Limb (tissue), 2 donors: ENCODE measurements around the gene CAMK1D.
A peak's percentile ranks its signal among the peaks of the same experiment; 100 is the strongest.
"Not testable (repeated sequence)": the region's sequence is repeated elsewhere in the genome, so short reads cannot be mapped to it uniquely, and the experiment has no call there.

Experiments used
- DNase-seq, 2 donors: peaks; one replicate each; pipeline ENCODE4 v3.0.0-alpha.2; 2016; ENCODE audit errors: extremely low spot score in 2 of 2

CAMK1D gene

DNA sequence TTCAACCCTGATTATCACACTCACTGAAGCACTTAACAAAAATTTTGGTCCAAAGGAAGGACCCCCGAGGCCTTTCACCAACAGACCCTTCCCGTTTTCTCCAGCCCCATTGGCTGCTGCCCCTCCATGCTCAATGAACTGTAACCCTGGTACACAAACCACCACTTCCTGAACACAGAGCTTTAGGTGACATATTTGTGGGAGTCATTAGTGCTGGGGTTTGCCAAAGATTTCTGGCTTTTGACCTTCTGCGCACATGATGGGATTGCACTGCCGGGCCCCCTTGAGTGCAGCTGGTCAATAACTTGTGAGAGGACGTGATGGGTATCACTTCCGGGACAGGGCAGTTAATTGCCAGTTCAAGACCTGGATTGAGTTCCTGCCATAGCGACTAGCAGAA lies 9.0 kb upstream of the CAMK1D start:
- DNase-seq = no peak

GRCh38 chr10:12340937-12341336 lies 8.4 kb upstream of the CAMK1D start:
- no peak for DNase-seq

- no peak for DNase-seq
Observed at GRCh38 chr10:12341526-12341925, 7.8 kb upstream of the CAMK1D start.

- DNase-seq = no peak
Observed at GRCh38 chr10:12344375-12345110, 4.8 kb upstream of the CAMK1D start.

DNA sequence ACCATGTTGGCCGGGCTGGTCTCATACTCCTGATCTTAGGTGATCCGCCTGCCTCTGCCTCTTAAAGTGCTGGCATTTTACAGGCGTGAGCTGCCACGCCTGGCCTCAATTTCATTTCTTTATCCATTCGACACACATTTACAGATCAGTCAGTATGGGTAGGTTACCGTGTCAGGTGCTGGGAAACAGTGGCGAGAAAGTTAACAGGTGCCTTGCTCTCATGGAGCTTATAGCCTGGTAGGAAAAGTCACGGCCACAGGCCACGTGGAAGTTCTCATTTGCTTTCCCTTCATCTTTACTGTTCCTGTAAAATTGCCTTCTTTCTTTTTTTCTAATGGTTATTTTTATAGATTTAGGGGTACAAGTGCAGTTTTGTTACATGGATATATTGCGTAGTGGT lies 2.6 kb upstream of the CAMK1D start:
- DNase-seq = no peak

DNA sequence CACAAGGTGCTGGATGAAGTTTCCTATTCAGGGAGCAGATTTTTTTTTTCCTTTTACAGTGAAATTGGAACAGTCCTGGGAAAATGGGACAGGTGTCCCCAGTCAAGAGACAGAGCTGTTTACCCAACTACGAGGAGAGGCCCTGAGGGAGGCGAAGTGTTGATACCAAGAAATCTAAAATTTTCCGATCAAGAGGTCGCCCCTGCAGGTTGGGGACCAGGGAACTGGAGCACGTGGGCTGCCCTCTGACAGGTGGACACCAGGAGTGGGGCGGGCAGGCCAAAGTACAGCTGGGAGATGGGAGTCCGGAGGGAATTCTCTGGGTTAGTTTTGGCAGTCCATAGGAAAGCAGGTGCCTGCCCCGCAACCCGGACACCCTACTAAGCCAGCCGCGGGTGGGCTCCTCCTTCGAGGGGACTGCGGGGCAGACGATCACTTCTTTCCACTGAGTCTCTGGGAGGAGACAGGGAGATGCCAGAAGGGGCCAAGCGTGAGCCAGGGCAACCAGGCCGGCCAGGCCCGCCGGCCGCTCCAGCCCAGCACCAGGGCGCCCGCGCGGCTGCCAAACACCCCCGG lies 965 bp upstream of the CAMK1D start:
- DNase-seq = no peak

DNA sequence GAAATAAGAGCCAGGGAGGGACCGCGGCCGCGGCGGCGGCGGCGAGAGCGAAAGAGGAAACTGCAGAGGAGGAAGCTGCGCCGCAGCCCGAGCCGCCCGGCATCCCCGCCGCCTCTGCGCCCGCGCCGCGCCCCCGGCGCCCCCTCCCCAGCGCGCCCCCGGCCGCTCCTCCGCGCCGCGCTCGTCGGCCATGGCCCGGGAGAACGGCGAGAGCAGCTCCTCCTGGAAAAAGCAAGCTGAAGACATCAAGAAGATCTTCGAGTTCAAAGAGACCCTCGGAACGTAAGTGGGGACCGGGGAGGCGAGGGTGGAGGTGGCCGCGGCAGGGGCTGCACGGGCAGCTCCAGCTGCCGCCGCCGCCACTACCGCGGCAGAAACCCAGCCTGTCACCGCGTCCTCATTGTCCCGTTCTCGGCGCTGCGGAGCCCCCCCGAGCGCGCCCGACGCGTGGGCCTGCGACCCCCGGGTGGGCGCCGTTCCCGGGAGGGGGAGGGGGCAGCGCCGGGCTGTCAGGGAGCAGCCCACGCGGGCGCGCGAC lies 351 bp downstream of the CAMK1D start:
- peak in 1 of 2 donors; percentile 64 for DNase-seq

DNA sequence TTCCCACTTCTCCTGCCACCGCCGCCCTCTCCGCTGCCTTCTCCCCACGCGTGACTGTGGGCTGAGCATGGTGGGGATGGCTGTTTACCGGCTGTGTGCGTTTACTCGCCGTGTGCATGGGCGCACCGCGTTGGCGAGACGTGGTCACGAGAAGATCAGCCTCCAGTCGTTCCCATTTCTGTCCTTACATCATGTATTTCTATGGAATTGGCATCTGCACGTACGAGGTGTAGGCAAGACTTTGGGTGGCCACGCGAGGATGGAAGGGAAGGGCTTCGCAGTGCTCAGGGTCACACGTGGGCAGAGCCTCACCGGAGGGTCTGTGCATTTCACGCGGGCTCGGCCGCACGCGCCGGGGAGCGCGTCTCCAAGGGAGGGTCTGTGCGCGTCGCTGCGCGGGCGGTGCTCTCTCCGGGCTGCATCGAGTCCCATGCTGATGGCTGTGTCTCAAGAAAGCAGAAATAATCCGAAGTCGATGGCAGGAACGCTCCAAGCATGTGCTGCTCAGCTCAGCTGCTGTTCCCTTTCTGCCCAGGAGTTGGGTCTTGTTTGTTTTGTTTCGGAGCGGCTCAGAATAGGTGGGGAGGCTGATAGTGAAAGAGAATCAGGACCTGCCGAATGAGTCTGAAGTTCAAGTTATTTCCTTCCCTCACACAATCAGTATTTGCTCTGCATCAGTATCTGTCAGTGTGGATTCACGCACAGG lies 973 bp downstream of the CAMK1D start:
- DNase-seq = peak in 1 of 2 donors; percentile 70

- DNase-seq = peak in 1 of 2 donors; percentile 34
Observed at GRCh38 chr10:12350925-12351324, 1.6 kb downstream of the CAMK1D start.

DNA sequence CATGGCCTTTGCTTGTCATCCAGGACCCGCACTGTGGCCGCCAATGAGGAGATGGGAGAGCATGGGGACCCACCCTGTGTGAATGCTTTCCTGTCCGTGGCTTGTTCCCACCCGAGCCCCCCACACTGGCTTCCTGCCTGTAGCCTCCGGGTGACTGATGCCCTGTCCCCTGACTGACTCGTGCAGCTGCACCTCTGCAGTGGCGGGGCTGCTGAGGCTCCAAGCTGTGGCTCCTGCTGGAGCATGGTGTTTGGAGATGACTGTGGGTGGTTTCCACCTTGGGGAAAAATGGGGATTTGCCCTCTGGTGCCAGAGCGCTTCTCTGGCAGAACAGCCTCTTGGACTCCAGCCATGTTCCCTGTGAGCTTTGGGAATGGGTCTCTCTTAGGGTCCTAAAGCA lies 2.1 kb downstream of the CAMK1D start:
- peak in 1 of 2 donors; percentile 36 for DNase-seq

GRCh38 chr10:12351889-12352288 lies 2.5 kb downstream of the CAMK1D start:
- no peak for DNase-seq

GRCh38 chr10:12353399-12354242 lies 4.3 kb downstream of the CAMK1D start:
- no peak for DNase-seq

DNA sequence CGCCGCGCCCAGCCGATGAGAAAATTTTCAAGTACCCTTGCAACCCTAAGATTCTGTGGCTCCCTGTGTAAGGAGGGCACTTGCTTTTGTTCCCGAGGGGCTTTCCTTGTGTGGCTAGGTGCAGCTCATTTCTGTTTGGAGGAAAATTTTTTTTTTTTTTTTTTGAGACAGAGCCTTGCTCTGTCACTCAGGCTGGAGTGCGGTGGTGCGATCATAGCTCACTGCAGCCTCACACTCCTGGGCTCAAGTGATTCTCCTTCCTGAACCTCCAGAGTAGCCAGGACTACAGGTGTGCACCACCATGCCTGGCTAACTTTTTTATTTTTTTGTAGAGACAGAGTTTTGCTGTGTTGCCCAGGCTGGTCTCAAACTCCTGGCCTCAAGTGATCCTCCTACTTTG lies 5.3 kb downstream of the CAMK1D start:
- not testable (repeated sequence) for DNase-seq

- no peak for DNase-seq
Observed at GRCh38 chr10:12355384-12355783, 6.0 kb downstream of the CAMK1D start.

DNA sequence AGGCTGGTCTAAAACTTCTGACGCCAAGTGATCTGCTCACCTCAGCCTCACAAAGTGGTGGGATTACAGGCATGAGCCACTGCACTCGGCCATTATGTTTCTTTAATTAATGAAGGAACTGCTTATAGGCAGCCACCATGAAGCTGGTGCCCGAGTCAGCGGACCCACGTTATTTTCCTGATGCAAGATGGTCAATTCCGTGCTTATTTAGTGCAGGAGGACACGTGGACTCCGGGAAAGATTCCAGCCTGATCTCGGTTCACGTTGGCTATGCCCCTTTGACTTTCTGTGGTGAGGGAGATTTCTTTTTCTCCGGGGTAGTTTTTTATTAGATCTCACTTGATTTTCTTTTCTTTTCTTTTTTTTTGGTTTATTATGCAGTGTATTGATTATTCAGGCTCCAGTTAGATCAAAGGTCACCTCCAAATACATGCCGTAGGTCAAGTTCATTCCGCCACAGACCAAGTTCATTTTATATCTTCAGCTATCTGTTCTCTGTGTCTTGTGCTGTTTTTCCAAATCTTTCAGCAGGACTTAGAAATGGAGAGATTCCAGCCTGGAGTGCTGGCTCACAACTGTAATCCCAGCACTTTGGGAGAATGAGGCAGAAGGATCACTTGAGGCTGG lies 8.3 kb downstream of the CAMK1D start:
- DNase-seq = no peak

DNA sequence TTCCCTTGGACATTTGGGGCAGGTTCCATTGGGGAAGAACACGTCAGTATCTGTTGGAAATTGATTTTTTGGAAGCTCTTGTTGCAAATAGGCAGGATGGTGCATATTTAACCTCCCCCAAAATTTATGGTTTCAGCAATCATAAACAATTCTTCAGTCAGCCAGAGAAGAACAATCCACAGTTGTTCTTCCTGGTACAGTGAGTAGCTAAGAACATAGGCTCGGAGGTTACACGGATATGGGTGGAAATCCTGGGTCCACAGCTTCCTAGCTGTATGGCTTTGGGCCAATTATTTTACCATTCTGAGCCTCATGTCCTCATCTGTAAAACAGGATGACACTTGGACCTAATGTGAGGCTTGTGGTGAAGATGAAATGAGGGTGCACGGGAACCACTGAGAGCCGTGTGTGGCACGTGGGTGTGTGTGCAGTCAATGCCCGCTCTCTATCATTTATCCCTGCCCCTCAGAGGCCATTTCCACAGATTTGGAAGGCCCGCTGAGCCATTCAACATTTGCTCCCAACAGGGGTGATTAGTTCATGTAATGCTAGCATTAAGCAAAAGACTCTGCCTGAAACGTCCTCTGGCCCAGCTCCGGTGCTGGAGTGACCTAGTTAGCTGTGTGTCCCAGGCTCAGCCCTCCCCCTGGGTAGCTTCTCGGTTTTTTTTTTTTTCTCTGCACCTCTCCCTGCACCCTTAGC lies 9.7 kb downstream of the CAMK1D start:
- no peak for DNase-seq

- DNase-seq = no peak
Observed at GRCh38 chr10:12360461-12360860, 11.1 kb downstream of the CAMK1D start.

DNA sequence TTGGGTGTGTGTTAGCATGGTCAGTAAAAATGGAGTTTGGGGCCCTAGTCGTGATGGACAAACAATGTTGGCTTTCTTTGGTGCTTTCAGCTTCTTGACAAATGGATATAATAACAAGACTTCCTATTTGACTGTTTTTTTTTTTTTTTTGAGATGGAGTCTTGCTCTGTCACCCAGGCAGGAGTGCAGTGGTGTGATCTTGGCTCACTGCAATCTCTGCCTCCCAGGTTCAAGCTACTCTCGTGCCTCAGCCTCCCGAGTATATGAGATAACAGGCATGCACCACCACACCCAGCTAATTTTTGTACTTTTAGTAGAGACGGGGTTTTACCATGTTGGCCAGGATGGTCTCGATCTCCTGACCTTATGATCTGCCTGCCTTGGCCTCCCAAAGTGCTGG lies 11.8 kb downstream of the CAMK1D start:
- not testable (repeated sequence) for DNase-seq

DNA sequence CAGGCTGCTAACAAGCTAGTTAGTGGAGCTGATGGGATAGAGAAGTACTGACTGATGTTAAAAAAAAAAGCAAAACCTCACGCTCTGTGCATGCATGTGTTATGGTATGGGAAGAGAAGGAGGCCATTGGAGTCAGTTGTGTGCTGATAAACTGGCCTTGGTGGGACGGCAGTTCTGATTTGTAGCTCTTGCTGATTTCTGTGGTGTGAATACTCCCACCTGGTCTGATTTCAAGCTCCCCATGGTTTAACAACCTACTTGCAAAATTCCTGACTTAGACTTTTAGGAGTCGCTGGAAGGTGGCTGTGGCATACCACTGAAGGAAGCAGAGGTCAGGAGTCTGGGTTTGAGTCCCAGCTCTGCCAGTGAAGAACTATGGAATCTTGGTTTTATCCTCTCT lies 15.2 kb downstream of the CAMK1D start:
- no peak for DNase-seq

- DNase-seq = no peak
Observed at GRCh38 chr10:12367272-12367671, 17.9 kb downstream of the CAMK1D start.
